ENCODE results near the gene RRBP1. TPM values are rescaled to one million over a fixed set of nuclear protein-coding genes. Genes with fewer than 3 reads are reported as not detected.

Gene RRBP1
- total RNA-seq, 2 donors from 2014 or later: 112 to 148 TPM

- intact Hi-C loops (cut with DNase I): no loop called here
- no peak for DNase-seq (ENCODE audit: low spot score)
Observed at GRCh38 chr20:17645010-17645409, 37.0 kb downstream of the RRBP1 start.

GRCh38 chr20:17644451-17644850, 37.6 kb downstream of the RRBP1 start:
- Histone ChIP-seq H3K27ac (no peak overlapping the region), H3K9me3 (no peaks in the 10 kb centered on the region), H3K4me1 (replicated peaks) (peaks cover 24% of the 10 kb centered on the region), H3K27me3 (replicated peaks; ENCODE audit: insufficient read depth) (no peaks in the 10 kb centered on the region), H3K4me3 (no peak overlapping the region), H3K36me3 (peaks cover 0 to 11% of the 10 kb centered on the region in 2 donors)
- TF ChIP-seq POLR2AphosphoS5 (IDR thresholded peaks at IDR 0.05) (no peak), POLR2A (IDR thresholded peaks at IDR 0.05) (no peak)
- intact Hi-C loops (cut with DNase I): no loop called here
- 69% methylated on average over 13 of the region's 13 CpGs for WGBS
- no peak for DNase-seq (ENCODE audit: low spot score)

More at GRCh38 chr20:17645010-17645409, 37.0 kb downstream of the RRBP1 start:
- peaks cover 0 to 11% of the 10 kb centered on the region in 2 donors for H3K36me3 ChIP-seq
- H3K27ac ChIP-seq: no peak overlapping the region
- H3K4me1 ChIP-seq (replicated peaks): peaks cover 24% of the 10 kb centered on the region
- no peaks in the 10 kb centered on the region for H3K9me3 ChIP-seq
- 97% methylated on average over 14 of the region's 14 CpGs for WGBS
- H3K27me3 ChIP-seq (replicated peaks; ENCODE audit: insufficient read depth): no peaks in the 10 kb centered on the region
- H3K4me3 ChIP-seq: no peak overlapping the region
- TF ChIP-seq POLR2A (IDR thresholded peaks at IDR 0.05) (no peak), CTCF (IDR thresholded peaks at IDR 0.05) (no peak)

GRCh38 chr20:17643531-17644188, 38.4 kb downstream of the RRBP1 start:
- Histone ChIP-seq H3K27me3 (replicated peaks; ENCODE audit: insufficient read depth) (no peaks in the 10 kb centered on the region), H3K36me3 (peaks cover 0 to 15% of the 10 kb centered on the region in 2 donors), H3K4me3 (no peak overlapping the region), H3K4me1 (replicated peaks) (peaks cover 24% of the 10 kb centered on the region), H3K9me3 (no peaks in the 10 kb centered on the region), H3K27ac (no peak overlapping the region)
- 61% methylated on average over 10 of the region's 10 CpGs for WGBS
- intact Hi-C loops (cut with DNase I): no loop called here
- TF ChIP-seq CTCF (IDR thresholded peaks at IDR 0.05) (no peak), POLR2A (IDR thresholded peaks at IDR 0.05) (no peak), POLR2AphosphoS5 (IDR thresholded peaks at IDR 0.05) (no peak)
- DNase-seq (ENCODE audit: low spot score): no peak

DNA sequence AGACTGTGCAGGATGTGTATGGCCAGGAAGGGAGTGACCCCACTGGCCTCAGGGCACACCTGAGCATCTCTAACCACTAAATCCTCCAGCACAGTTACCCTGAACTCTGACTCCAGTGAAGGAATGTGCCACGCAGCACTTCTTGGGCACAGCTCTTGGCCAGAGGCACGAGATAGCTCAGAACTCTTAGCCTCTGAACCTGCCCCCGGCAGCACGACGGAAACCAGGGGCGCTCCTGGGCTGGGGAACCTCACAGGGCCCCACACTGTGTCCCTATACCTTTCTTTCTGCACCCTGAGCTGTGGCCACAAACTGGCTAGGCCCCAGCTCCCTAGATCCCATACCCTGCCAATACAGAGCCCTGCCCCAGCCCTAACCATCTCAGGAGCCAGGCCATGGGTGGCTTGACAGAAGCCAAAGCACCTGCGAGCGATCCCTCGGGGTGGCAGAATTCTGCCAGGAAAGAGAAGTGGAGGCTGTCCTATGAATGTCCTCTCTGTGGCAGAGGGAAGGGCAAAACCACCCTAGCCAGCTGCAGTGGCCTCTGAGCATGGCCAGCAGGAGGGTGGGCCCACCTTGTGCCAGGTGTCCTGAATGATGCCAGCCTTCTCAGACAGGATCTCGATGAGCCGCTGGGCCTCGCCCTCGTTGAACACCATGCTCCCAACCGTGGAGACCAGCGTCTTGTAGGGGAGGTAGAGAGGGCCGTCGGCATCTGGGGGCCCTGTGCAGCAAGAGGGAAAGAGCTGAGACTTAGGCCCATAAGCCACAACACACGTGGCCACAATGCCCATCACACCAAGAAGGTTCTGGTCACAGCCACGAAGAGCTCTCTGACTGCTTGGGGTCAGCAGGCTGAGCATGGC, 39.4 kb downstream of the RRBP1 start:
- DNase-seq (ENCODE audit: low spot score): no peak
- TF ChIP-seq CTCF (IDR thresholded peaks at IDR 0.05) (no peak), POLR2A (IDR thresholded peaks at IDR 0.05) (no peak), POLR2AphosphoS5 (IDR thresholded peaks at IDR 0.05) (no peak)
- intact Hi-C loops (cut with DNase I): no loop called here
- H3K4me3 ChIP-seq: no peak overlapping the region
- no peak overlapping the region for H3K27ac ChIP-seq
- peaks cover 16% of the 10 kb centered on the region for H3K4me1 ChIP-seq (replicated peaks)
- 82% methylated on average over 12 of the region's 19 CpGs for WGBS
- peaks cover 0 to 15% of the 10 kb centered on the region in 2 donors for H3K36me3 ChIP-seq
- H3K9me3 ChIP-seq: no peaks in the 10 kb centered on the region
- no peaks in the 10 kb centered on the region for H3K27me3 ChIP-seq (replicated peaks; ENCODE audit: insufficient read depth)

- H3K27me3 ChIP-seq (replicated peaks; ENCODE audit: insufficient read depth): no peaks in the 10 kb centered on the region
- WGBS: 82% methylated on average over 11 of the region's 11 CpGs
- intact Hi-C loops (cut with DNase I): no loop called here
- H3K4me1 ChIP-seq (replicated peaks): peaks cover 10% of the 10 kb centered on the region
- no peak for TF ChIP-seq CTCF (IDR thresholded peaks at IDR 0.05)
- TF ChIP-seq POLR2A (IDR thresholded peaks at IDR 0.05): no peak
- no peak for TF ChIP-seq POLR2AphosphoS5 (IDR thresholded peaks at IDR 0.05)
- H3K27ac ChIP-seq: no peak overlapping the region
- no peak overlapping the region for H3K4me3 ChIP-seq
- no peak for DNase-seq (ENCODE audit: low spot score)
- no peaks in the 10 kb centered on the region for H3K9me3 ChIP-seq
- peaks cover 0 to 15% of the 10 kb centered on the region in 2 donors for H3K36me3 ChIP-seq
Observed at GRCh38 chr20:17641993-17642392, 40.0 kb downstream of the RRBP1 start.
